SK-N-SH (cell line): ENCODE measurements around the gene GALNTL6. TPM values are rescaled to one million over a fixed set of nuclear protein-coding genes. Genes with fewer than 3 reads are reported as not detected.

ENCODE experiments used
- CTCF ChIA-PET: fragments of 300-600, 350-600 bp; formaldehyde crosslinking; extraction: SDS; loops from one replicate; lab custom pipeline; 2021; lab: Yijun Ruan, JAX
- POLR2A ChIA-PET: fragments of 350-600 bp; sonication (Branson Sonifier 250); formaldehyde crosslinking; extraction: SDS; loops from one replicate; lab custom pipeline; 2020; ENCODE audit warnings: antibody characterized with exemption, inconsistent platforms; lab: Yijun Ruan, JAX
- DNase-seq: peaks from one replicate; pipeline ENCODE4 v3.0.0; 2012
- H2AFZ ChIP-seq: fragments of 200-600 bp; sonication (generic); 2 replicates; pipeline ENCODE4 v1.8.1; 2016; ENCODE audit warnings: antibody characterized with exemption, mild to moderate bottlenecking, low read depth
- H3F3A ChIP-seq: fragments of 200-600 bp; sonication (generic); replicated peaks from 2 replicates; pipeline ENCODE3; 2016; ENCODE audit warnings: antibody characterized with exemption, mild to moderate bottlenecking; ENCODE audit not compliant: insufficient read depth
- H3K27ac ChIP-seq, 2 experiments: fragments of 200-500 bp in 1 of 2; fragments of 200-600 bp in 1 of 2; sonication (Bioruptor generic) in 1 of 2; sonication (generic), shearing (Covaris generic) in 1 of 2; 2 replicates each; pipeline versions ENCODE4 v1.5.1 to v1.6.1; 2014 to 2016; ENCODE audit warnings: low read depth in 2 of 2, inconsistent platforms in 1 of 2, low read length in 1 of 2, mild to moderate bottlenecking in 1 of 2, mixed read lengths in 1 of 2
- H3K27me3 ChIP-seq: fragments of 200-600 bp; sonication (generic), shearing (Covaris generic); 2 replicates; pipeline ENCODE4 v1.6.1; 2016; ENCODE audit warnings: mixed run types; ENCODE audit not compliant: insufficient read depth
- H3K36me3 ChIP-seq, 2 experiments: fragments of 200-500 bp in 1 of 2; fragments of 200-600 bp in 1 of 2; sonication (Bioruptor generic) in 1 of 2; sonication (generic) in 1 of 2; replicated peaks in 1 of 2; 2 replicates each; pipeline versions ENCODE3 to v1.5.1; 2014 to 2016; ENCODE audit warnings: low read length in 1 of 2, mild to moderate bottlenecking in 1 of 2; ENCODE audit not compliant: insufficient read depth in 2 of 2, control insufficient read depth in 1 of 2
- H3K4me1 ChIP-seq, 2 experiments: fragments of 200-500 bp in 1 of 2; fragments of 200-600 bp in 1 of 2; sonication (Bioruptor generic) in 1 of 2; sonication (generic), shearing (Covaris generic) in 1 of 2; 2 replicates each; pipeline versions ENCODE4 v1.5.1 to v1.6.1; 2014 to 2016; ENCODE audit warnings: low read depth in 1 of 2, low read length in 1 of 2, mixed run types in 1 of 2; ENCODE audit not compliant: insufficient read depth in 2 of 2, control insufficient read depth in 1 of 2
- H3K4me2 ChIP-seq: fragments of 200-600 bp; sonication (generic), shearing (Covaris generic); 2 replicates; pipeline ENCODE4 v1.6.1; 2017; ENCODE audit warnings: mixed run types
- H3K4me3 ChIP-seq, 2 experiments: fragments of 200-500 bp in 1 of 2; fragments of 200-600 bp in 1 of 2; sonication (Bioruptor generic) in 1 of 2; sonication (generic), shearing (Covaris generic) in 1 of 2; 2 replicates each; pipeline versions ENCODE4 v1.5.1 to v1.8.1; 2014 to 2016; ENCODE audit warnings: low read depth in 2 of 2, inconsistent platforms in 1 of 2, low read length in 1 of 2, mild to moderate bottlenecking in 1 of 2, mixed read lengths in 1 of 2, moderate library complexity in 1 of 2
- H3K79me2 ChIP-seq: fragments of 200-600 bp; sonication (generic); 2 replicates; pipeline ENCODE4 v1.8.1; 2017; ENCODE audit warnings: mild to moderate bottlenecking; ENCODE audit not compliant: insufficient read depth
- H3K9ac ChIP-seq: fragments of 200-600 bp; sonication (generic); 2 replicates; pipeline ENCODE4 v1.6.1; 2017; ENCODE audit warnings: mixed run types
- H3K9me2 ChIP-seq: fragments of 200-600 bp; sonication (generic); 2 replicates; pipeline ENCODE4 v1.6.1; 2017; ENCODE audit warnings: mixed run types
- H3K9me3 ChIP-seq: fragments of 200-600 bp; sonication (generic); 2 replicates; pipeline ENCODE4 v1.6.1; 2017; ENCODE audit warnings: mixed run types, mild to moderate bottlenecking, moderate library complexity
- H4K20me1 ChIP-seq: fragments of 200-600 bp; sonication (generic); 2 replicates; pipeline ENCODE4 v1.6.1; 2017; ENCODE audit warnings: mild to moderate bottlenecking, mixed run types; ENCODE audit not compliant: insufficient read depth
- CHD2 ChIP-seq: fragments of 150-350 bp; IDR thresholded peaks from 2 replicates; pipeline ENCODE4 v1.6.1; 2018; ENCODE audit warnings: low read length; ENCODE audit not compliant: partially characterized antibody
- CTCF ChIP-seq: fragments of 200-600 bp; sonication (generic); IDR thresholded peaks from 2 replicates; pipeline ENCODE4 v1.6.1; 2017; ENCODE audit warnings: antibody characterized with exemption, mild to moderate bottlenecking, moderate library complexity
- FOXJ3 ChIP-seq: sonication (generic); formaldehyde crosslinking; IDR thresholded peaks from 2 replicates; pipeline ENCODE4 v1.5.1; 2020; ENCODE audit warnings: mild to moderate bottlenecking, missing genetic modification reagents
- GABPA ChIP-seq: IDR thresholded peaks from 2 replicates; pipeline ENCODE4 v1.4.0; 2012; ENCODE audit warnings: low read depth, mild to moderate bottlenecking
- GATA2 ChIP-seq: sonication (generic); formaldehyde crosslinking; IDR thresholded peaks from 2 replicates; pipeline ENCODE4 v1.5.0; 2020; ENCODE audit warnings: mild to moderate bottlenecking, missing genetic modification reagents
- MEF2A ChIP-seq: IDR thresholded peaks from 2 replicates; pipeline ENCODE4 v1.4.0; 2012; ENCODE audit warnings: low read depth, borderline replicate concordance
- MXI1 ChIP-seq: IDR thresholded peaks from 2 replicates; pipeline ENCODE4 v1.6.1; 2012; ENCODE audit warnings: mild to moderate bottlenecking, low read depth, low read length, improper control_type of control experiment
- NFIC ChIP-seq: IDR thresholded peaks from 2 replicates; pipeline ENCODE4 v1.4.0; 2012; ENCODE audit warnings: borderline replicate concordance
- RCOR1 ChIP-seq: fragments of 150-350 bp; IDR thresholded peaks from 2 replicates; pipeline ENCODE4 v1.6.1; 2017; ENCODE audit warnings: antibody characterized with exemption, low read length
- RFX5 ChIP-seq: IDR thresholded peaks from 2 replicates; pipeline ENCODE4 v1.6.1; 2012; ENCODE audit warnings: mild to moderate bottlenecking, improper control_type of control experiment, low read length
- SIN3A ChIP-seq: IDR thresholded peaks from 2 replicates; pipeline ENCODE4 v1.6.1; 2012; ENCODE audit warnings: low read depth, mild to moderate bottlenecking, low read length, moderate library complexity, borderline replicate concordance
- TCF12 ChIP-seq: IDR thresholded peaks from 2 replicates; pipeline ENCODE4 v1.4.0; 2012
- YY1 ChIP-seq: IDR thresholded peaks from 2 replicates; pipeline ENCODE4 v1.4.0; 2012; ENCODE audit warnings: low read depth, mild to moderate bottlenecking
- ZBTB33 ChIP-seq: IDR thresholded peaks from 2 replicates; pipeline ENCODE4 v1.4.0; 2012; ENCODE audit warnings: low read depth, borderline replicate concordance
- WGBS: methylation state at CpG from one replicate; pipeline ENCODE4 v1.1.6; 2017; ENCODE audit warnings: low lambda C conversion rate; 5-methylcytosine and 5-hydroxymethylcytosine counted together
- polyA plus RNA-seq, 3 experiments: library from polyadenylated mRNA; depleted of rRNA; stranded (reverse); fragments of >200 nt; gene quantifications; 2 replicates each; pipeline ENCODE4 v1.2.3, GENCODE V29; 2012
- TF ChIP-seq, protein P1 (sequence below): IDR thresholded peaks from 2 replicates; pipeline ENCODE4 v1.4.0; 2012; ENCODE audit warnings: low read depth
- TF ChIP-seq, protein P2 (sequence below): IDR thresholded peaks from 2 replicates; pipeline ENCODE4 v1.6.1; 2012; ENCODE audit warnings: mild to moderate bottlenecking, low read depth, low read length, moderate library complexity

The GALNTL6 gene
- polyA plus RNA-seq, 1 of the 3 experiments (the other 2 are of a cell fraction): 0.07 TPM

- TF ChIP-seq RCOR1 (no peak), RFX5 (no peak), CHD2 (no peak), GATA2 (no peak)
- TF ChIP-seq, protein P1, sequence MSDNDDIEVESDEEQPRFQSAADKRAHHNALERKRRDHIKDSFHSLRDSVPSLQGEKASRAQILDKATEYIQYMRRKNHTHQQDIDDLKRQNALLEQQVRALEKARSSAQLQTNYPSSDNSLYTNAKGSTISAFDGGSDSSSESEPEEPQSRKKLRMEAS: no peak
Observed at GRCh38 chr4:171814545-171814944, 1.3 kb downstream of the GALNTL6 start (continued).

DNA sequence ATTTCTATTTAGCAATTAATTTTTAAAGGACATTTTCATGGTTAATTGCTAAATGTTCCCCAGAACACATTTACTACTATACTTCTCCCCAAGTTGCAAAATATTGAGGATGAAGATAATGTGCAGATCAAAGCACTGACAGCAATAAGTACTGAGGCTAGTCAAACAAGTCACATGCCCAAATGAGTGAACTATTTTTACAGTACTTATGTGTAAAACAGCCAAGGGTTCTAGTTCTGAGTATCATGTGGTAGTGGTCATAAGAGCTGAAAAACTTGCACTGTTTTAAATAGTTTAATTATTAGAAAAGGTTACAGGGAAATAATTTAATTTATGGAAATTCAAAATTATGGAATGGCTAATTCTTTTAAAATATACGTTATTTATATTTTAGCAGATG, 3.8 kb downstream of the GALNTL6 start:
- H4K20me1 ChIP-seq: no peaks in the 10 kb centered on the region
- no peak for TF ChIP-seq ZBTB33
- TF ChIP-seq CTCF: no peak
- TF ChIP-seq MXI1: no peak
- TF ChIP-seq CHD2: no peak
- no peak for TF ChIP-seq SIN3A
- no peak for TF ChIP-seq RFX5
- TF ChIP-seq FOXJ3: no peak
- no peak for TF ChIP-seq NFIC
- TF ChIP-seq TCF12: no peak
- no peak for TF ChIP-seq YY1
- TF ChIP-seq MEF2A: no peak
- TF ChIP-seq, protein P2, sequence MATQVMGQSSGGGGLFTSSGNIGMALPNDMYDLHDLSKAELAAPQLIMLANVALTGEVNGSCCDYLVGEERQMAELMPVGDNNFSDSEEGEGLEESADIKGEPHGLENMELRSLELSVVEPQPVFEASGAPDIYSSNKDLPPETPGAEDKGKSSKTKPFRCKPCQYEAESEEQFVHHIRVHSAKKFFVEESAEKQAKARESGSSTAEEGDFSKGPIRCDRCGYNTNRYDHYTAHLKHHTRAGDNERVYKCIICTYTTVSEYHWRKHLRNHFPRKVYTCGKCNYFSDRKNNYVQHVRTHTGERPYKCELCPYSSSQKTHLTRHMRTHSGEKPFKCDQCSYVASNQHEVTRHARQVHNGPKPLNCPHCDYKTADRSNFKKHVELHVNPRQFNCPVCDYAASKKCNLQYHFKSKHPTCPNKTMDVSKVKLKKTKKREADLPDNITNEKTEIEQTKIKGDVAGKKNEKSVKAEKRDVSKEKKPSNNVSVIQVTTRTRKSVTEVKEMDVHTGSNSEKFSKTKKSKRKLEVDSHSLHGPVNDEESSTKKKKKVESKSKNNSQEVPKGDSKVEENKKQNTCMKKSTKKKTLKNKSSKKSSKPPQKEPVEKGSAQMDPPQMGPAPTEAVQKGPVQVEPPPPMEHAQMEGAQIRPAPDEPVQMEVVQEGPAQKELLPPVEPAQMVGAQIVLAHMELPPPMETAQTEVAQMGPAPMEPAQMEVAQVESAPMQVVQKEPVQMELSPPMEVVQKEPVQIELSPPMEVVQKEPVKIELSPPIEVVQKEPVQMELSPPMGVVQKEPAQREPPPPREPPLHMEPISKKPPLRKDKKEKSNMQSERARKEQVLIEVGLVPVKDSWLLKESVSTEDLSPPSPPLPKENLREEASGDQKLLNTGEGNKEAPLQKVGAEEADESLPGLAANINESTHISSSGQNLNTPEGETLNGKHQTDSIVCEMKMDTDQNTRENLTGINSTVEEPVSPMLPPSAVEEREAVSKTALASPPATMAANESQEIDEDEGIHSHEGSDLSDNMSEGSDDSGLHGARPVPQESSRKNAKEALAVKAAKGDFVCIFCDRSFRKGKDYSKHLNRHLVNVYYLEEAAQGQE: no peak
- TF ChIP-seq GABPA: no peak
- no peaks in the 10 kb centered on the region for H3K9me2 ChIP-seq
- H3K27ac ChIP-seq: no peak overlapping the region
- H3K79me2 ChIP-seq: no peaks in the 10 kb centered on the region
- H2AFZ ChIP-seq: no peak overlapping the region
- DNase-seq: no peak
- H3K9ac ChIP-seq: no peak overlapping the region
- CTCF ChIA-PET: interaction anchor here (0.9 kb wide), 1 partner anchor 334 kb away, joined by 3 read pairs; no protein-coding TSS in a partner anchor
- no peak overlapping the region for H3K4me3 ChIP-seq
- WGBS: 39% methylated on average over 1 of the region's 1 CpG
- POLR2A ChIA-PET: no interaction called here
- no peak overlapping the region for H3K4me2 ChIP-seq
- H3K36me3 ChIP-seq: no peaks in the 10 kb centered on the region
- H3K27me3 ChIP-seq: peaks cover 23% of the 10 kb centered on the region
- no peaks in the 10 kb centered on the region for H3F3A ChIP-seq
- no peaks in the 10 kb centered on the region for H3K9me3 ChIP-seq
- peaks cover 0 to 10% of the 10 kb centered on the region in 2 experiments; a peak in 1 of 4 replicates for H3K4me1 ChIP-seq
